ENCODE measurements around the gene FAM217B. TPM values are rescaled to one million over a fixed set of nuclear protein-coding genes. Genes with fewer than 3 reads are reported as not detected.
A peak's percentile ranks its signal among the peaks of the same experiment; 100 is the strongest.

The FAM217B gene, protein sequence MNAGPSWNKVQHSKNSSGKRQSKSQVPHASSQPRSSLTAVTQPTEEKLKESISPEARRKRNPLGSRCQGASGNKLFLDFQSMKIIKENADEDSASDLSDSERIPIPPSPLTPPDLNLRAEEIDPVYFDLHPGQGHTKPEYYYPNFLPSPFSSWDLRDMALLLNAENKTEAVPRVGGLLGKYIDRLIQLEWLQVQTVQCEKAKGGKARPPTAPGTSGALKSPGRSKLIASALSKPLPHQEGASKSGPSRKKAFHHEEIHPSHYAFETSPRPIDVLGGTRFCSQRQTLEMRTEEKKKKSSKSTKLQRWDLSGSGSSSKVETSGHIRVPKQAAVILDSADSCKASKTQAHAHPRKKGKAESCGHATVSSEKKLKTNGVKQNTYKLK
- total RNA-seq, result 2.2 TPM

DNA sequence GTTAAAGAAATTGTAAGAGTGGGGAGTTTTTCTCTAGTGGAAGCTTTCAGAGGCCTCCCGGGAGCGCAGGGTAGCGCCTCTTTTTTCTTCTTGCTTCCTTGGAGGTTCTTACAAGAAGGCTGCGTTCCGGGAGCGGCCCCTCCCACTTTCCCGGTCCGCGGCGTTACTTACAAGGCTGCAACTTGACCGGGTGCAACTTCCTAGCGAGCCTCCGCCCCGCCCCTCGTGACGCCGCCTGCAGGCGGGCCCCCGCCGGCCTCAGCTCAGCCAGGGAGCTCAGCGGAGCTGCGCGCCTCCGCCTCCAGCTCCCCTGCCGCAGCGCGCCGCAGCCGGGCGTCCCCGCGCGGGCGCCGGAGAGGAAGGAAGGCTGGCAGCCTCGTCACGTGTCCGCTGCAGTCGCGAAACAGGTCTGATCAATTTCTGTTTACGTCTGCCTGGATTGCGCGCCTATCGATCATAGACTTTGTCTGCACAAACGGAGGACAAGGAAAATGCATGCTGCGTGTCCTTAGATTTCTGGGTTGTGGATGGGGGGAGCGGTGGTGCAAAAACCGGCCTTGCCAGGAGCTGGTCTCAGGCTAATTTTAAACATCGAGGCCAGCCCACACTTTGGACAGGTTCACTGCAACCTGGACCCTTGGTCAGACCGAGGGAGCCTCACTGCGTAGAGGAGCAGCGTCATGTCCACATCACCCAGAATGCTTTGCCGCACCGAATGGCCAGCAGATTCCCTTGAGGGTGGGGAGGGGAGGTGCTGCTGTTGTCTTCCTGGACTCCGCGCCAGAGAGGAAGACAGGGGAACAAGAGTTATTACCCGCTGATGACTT is at the start of gene FAM217B, which contains the start of gene PPP1R3D:
FAM217B (plus strand) TSS at position 261 of the 827 bp plus-strand sequence. CDS start 3,555 bp downstream, outside the sequence.
PPP1R3D (minus strand) TSS at position 177 of the 827 bp plus-strand sequence. CDS start 374 bp downstream, outside the sequence.
- ATAC-seq (peak; percentile 97), DNase-seq (ENCODE audit: low spot score) (peak; percentile 92)

DNA sequence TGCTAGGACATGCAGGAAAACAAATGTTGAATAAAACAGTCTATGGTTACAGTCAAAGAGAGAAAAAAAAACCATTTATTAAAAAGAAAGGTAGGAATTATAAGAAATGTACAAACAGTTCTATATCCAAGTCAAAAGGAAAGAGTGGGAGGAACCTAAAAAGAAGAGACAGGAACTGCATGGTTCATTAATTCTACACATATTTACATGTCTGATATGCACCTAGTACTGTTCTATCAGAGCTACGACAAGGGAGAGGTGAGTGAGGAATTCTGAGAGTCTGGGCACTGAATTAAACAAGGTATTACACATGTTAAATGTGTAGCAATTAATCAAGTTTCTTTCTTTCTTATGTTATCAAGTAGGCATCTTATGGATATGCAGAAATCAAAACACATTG is 48.6 kb upstream of the FAM217B start:
- DNase-seq (ENCODE audit: low spot score), result no peak
- no peak for ATAC-seq

DNA sequence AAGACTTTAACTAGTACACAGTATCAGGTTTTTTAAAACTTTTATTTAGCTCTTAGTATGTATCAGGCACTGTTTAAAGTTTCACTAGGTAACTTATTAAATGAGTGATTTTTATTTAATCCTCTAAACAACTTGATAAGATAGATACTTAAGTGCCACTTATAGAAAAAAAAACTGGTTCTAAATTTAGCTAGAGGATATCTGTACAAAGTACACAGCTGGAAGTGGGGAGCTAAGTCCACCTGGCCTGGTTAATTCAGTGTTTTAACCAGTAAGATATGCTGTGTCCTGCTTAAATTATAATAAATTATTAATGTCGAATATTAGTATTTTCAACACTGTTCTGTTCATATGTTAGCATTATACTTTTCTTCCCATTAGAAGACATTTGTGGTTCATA is 44.3 kb upstream of the FAM217B start:
- DNase-seq (ENCODE audit: low spot score) (no peak), ATAC-seq (no peak)

DNA sequence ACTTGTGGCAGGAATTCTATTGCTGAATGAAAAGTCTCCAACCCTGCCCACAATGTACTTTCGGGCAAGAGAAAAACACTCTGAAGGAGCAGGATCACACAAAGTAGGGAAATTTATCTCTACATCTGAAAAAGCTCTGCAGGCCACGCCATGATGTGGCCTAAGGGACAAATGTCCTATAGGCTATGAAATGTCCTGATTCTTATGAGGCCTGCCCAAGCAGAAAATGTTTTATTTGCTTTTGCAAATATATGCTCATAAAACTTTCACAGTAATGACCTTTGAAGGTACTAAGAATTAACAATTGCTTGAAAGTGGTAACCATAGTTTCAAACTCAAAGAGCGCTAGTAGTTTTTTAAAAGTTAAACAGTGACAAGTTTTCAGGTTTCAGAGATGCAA is 37.7 kb upstream of the FAM217B start:
- DNase-seq (ENCODE audit: low spot score) (no peak), ATAC-seq (no peak)

DNA sequence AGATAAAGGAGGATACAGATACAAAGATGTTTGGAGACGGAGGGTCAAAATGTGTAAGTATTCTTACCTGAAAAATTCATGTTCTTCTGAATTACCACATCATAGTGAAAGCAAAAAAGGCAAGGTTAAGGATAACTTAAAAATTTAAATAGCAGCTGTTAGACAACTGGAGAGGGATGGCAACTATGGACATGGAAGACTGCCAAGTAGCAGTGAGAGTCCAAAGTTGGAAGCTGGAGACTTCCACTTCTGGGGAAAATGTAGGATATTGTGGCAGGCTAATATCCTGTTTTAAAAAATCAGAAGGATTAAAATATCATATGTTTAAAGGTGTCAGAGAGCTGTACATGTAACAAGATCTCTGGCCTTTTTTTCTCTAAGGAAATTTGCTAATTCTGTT is 36.6 kb upstream of the FAM217B start:
- ATAC-seq, result no peak
- no peak for DNase-seq (ENCODE audit: low spot score)

DNA sequence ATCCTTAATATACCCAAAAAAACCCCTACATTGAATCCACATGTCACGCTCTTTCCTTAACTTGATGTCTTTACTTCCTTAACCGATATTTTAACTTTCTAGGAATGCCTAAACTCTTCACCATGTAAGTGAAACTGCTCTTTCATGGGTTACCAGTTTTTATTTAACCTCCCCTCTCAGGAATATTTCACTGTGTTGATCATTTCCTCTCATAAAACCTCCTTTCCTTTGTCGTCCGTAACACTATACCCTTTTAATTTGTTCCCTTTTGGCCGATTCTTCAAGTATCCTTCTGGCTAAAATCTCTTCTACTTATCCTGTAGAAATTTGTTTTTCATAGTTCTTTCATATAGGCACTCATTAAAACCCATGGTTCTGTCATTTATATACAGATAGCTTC is 31.3 kb upstream of the FAM217B start:
- no peak for DNase-seq (ENCODE audit: low spot score)
- ATAC-seq, result no peak

DNA sequence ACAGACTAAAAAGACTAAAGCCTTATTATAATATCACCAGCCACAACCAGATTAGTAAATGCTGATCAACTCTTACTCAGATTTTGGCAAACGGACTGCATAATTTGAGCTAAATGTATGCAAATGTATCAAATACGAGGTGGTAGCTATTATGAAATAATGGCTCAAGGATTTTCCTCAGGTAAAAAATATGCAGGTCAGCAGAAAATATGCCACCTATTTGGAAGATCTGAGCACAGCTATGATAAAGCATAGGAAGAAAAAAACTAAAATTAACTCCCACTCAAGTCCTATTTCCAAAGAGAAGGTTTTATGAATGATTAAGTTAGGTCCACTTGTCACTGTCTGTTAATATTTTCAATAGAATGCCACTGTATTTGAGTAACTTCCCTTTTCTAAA is 29.1 kb upstream of the FAM217B start:
- DNase-seq (ENCODE audit: low spot score) (no peak), ATAC-seq (no peak)

DNA sequence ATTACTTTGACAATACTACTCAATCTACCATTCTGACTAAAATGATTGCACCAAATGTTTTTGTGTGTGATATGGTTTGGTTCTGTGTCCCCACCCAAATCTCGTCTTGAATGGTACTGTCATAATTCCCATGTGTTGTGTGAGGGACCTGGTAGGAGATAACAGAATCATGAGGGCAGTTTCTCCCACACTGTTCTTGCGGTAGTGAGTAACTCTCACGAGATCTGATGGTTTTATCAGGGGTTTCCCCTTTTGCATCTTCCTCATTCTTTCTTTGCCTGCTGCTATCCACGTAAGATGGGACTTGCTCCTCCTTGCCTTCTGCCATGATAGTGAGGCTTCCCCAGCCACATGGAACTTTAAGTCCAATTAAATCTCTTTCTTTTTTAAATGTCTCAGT is 27.6 kb upstream of the FAM217B start:
- ATAC-seq (no peak), DNase-seq (ENCODE audit: low spot score) (no peak)

DNA sequence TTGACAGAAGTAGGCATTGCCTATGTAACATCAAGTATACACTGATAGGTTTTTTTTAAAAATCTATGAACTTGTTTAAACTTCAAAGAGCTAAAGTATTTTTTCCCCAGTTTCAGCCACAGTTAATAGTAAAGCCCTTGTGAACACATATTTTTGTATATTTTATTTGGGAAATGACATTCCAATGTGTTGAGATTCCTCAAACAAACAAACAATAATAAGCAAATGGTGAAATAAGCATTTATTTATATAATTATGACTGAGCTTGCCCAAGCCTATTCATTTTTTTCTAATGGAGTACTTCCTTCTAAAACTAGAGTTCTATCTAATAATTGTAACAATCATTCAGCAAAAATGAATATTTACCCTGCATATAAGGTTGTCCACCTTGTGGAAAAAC is 19.2 kb upstream of the FAM217B start:
- ATAC-seq, result no peak
- no peak for DNase-seq (ENCODE audit: low spot score)

DNA sequence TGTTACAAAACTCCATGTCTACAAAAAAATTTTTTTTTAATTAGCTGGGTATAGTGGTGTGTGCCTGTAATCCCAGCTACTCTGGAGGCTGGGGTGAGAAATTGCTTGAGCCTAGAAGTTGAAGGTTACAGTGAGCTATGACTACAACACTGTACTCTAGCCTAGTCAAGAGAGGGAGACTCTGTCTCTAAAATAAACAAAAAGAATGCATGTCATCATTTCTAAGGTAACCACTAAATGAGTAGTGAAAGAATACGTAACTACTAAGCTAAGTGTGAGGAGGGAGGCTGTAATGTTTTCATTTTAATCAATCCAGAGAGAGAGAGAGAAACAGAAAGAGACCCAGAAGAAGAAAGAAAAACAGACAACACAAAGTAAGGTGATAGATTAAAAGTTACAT is 16.7 kb upstream of the FAM217B start:
- no peak for DNase-seq (ENCODE audit: low spot score)
- ATAC-seq, result no peak

DNA sequence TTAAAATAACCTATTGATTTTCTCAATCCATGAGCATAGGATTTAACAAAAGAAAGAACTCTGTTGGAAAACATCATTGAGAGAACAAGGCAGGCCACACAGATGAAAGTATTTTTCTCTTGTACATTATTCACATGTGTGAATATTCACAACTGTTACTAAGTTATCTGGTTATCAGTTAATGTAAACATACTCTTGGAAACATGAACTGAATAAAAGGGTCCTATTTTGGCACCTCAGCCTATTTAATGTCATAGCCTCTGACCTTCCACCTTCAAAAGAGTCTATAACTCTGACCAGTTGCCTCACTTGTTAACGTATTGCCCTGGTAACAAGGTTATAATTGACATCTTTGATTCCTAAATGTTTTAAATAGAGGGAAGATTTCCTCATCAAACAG is 14.8 kb upstream of the FAM217B start:
- DNase-seq (ENCODE audit: low spot score), result no peak
- ATAC-seq, result no peak

DNA sequence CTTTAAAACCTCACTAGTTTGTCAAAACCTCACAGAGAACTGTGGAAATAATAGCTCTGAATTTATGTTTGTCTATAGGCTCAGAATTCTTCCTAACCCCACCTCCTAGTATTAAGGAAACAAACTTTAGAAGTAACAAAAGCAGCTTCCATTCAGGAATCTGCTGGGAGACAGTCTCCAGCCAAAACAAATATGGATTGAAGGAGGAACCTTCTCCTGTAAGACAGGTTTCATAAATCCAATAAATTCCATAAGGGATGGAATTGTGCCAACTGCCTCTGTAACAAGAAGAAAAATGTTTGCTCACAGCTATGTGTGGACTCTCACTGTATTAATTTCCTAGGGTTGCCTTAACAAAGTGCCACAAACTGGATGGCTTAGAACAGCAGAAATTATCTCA is 14.3 kb upstream of the FAM217B start:
- no peak for DNase-seq (ENCODE audit: low spot score)
- ATAC-seq, result no peak

DNA sequence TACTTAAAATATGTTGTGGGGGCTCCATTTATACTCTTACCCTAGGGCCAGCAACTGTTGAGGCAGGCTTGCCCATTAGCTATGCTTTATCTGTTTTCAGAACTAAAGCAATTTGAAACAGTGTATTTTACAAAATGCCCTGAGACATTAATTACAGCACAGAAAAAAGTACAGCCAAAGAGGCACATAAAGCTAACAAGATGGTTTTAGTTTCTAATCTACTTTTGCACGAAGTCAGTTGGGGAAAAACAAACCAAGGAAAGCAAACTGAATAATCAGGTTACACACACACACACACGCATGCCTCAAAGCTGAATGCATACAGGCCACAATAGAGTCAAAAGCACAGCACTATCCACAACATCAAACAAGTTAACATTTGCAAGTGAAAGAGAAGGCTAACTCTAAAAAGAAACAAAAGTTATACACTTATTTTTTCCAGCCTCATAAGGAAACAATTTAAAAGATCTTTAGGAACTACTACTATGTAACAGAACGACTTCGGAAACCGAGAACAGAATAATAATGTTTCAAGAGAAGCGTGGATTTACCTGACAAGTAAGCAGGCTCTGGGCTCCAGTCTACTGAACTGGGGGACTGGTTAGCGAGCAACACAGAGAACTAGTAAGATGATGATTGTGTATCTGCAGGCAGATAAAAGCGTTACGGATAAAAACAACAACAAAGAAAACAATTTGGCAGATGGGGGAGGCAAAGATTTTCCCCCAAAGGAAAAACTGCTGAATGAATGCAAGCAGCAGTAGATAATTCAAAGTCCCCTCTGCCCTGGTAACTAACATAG is 8.5 kb upstream of the FAM217B start:
- DNase-seq (ENCODE audit: low spot score) (no peak), ATAC-seq (no peak)

DNA sequence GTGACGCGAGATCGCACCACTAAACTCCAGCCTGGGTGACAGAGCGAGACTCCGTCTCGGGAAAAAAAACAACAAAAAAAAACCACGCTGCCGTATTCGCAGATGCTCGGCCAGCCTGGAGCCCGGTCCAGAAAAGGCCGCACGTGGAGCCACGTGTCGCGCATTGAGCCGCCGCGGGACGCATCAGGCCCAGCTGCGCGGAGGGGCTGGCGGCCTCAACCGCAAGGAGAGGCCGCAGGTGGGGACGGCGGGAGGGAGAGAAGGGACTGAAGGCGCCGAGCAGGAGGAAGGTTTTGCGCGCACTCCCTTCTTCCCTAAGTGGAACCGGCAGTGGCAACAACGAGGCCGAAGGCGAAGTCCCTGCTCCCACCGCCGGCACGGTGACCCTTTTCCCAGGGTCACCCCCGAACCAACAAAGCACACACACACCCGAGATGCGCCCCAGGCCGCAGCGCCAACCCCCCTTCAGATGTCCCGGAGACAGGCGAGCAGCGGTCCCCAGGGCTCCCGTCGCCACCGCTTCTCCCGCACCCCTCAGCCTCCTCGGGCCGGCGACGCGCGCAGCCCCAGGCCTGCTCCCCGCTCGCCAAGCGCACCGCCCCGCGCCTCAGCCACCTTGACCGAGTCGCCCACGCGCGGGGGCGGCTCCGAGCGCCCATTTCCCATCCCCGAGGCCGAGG is 7.4 kb upstream of the FAM217B start:
- DNase-seq (ENCODE audit: low spot score), result no peak
- ATAC-seq, result no peak

DNA sequence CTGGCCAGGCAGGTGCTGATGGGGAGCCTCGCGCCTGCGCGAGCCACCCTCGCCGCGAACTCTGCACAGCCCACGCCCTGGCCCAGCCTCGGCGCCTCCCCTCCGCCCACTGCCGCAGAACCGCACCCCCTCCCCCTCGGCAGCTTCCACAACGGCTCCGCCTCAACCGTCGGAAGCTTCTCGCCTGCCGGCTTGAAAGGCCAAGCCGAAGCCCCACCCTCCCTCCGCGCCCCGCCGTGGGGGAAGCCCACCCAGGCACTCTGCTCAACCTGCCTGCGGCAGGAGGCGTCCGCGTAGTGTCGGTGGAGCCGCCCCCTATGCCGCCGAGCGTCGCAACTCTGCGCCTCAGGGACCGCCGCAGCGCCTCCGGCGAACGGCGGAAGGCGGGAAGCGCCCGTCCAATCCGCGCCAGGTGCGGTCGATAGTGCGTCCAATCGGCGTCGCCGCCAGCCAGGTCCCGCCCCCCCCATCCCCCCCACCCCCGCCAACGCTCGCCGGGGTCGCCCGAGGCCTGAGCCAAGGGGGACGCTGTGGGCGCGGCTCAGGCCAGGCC is 6.8 kb upstream of the FAM217B start, which contains the start of gene SYCP2:
SYCP2 (minus strand) TSS at position 342 of the 553 bp plus-strand sequence. CDS start 11,224 bp downstream, outside the sequence.
- ATAC-seq (peak; percentile 71), DNase-seq (ENCODE audit: low spot score) (no peak)

DNA sequence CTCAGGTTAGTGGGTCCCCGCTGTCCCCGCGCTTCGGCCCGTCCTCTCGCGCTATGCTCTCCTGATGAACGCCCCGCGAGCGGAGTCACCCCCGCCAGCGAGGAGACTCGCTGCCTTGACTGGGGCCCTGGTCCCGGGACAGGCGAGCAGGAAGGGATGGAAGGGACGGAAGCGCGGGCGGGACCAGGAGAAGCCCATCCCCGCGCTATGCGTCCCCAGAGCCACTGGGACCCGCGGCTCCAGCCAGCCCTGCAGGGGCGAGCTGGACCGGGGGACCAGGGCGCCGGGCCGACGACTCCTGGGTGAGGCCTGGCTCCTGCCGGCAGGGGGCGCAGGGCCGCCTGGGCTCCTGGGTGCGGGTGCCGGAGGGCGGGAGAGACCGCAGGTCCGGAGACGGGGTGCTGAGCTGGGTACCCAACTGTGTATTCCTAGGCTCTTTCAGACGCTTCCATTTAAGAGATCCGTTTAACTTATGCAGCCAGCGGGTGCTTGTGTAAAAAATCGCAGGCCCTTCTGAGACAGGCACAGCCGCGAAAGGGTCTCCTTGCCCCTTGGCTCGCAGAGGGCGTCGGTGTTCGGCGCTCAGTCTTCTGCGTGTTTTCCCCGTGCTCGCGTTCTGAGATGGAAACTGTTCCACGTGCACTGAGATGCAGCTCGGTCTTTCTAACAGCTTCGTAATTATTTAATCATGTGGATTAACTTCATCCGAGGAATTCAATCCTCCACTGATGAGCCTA is 6.2 kb upstream of the FAM217B start:
- ATAC-seq, result peak; percentile 91

DNA sequence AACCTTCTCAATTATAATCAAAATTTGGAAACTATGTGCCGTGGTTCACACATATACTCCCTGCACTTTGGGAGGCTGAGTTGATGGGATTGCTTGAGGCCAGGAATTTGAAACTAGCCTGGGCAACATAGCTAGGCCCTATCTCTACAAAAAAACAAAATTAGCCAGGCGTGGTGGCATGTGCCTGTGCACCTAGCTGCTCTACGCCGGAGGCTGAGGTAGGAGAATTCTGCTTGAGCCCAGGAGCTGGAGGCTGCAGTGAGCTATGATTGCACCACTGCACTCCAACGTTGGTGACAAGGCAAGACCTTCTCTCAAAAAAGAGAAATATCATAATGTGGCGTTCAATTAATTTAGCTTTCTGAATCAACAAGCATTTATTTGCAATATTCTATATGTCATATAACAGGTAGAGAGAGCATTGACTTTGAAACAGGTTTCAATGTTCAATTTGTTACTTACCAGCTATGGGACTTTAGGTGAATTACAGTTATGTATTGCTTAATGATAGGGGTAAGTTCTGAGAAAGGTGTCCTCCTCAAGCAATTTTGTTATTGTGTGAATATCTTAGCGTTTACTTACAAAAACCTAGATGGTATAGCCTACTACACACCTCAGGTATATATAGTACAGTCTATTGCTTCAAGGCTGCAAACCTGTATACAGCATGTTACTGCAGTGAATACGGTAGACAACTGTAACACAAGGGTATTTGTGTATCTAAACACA is 4.6 kb upstream of the FAM217B start:
- no peak for ATAC-seq

More for the DNA sequence above, 6.2 kb upstream of the FAM217B start:
- peak; percentile 64 for DNase-seq (ENCODE audit: low spot score)

DNA sequence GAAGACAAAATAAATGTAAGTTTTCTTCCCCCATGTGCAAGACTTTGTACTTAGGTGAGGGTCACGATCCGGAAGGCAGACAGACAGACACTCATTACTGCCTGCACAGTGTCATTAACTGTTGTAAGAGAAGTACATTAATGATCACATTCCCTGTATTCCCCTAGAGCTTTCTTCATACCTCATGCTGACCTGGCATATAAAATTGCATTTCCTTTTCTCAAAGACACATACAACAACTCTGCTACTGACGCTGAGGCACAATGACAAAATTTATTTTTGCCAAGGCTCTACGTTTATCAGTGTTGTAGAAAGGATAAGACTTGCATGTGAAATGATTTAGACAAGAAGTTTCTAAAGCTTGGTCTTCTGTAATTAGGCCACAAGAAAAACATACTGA is 3.8 kb upstream of the FAM217B start:
- DNase-seq (ENCODE audit: low spot score) (no peak), ATAC-seq (no peak)

More for the DNA sequence above, 4.6 kb upstream of the FAM217B start:
- no peak for DNase-seq (ENCODE audit: low spot score)

DNA sequence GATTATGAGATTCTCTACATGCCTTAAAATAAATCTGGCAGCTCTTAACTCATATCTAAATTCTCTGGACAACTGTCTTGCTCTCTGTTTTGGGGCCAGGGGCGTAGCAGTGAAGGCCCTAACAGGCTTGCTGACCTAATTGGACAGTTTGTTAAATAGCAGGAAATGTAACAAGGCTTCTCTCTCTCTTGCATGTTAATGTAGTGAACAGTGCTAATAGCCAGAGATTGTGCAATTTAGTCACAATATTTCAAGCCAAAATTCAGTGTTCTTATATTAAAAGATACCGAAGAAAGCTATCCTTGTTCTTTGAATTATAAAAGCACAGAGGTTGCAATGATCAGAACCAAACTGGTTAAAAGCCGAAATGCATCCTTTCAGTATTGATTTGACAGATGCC is 3.0 kb upstream of the FAM217B start:
- ATAC-seq (no peak), DNase-seq (ENCODE audit: low spot score) (no peak)
